DMS53 treated with DMSO at 0.1 percent for 48 hours (cell line): ENCODE data around the gene MTHFSD.

ENCODE experiments used
- DNase-seq: peaks from one replicate; lab custom pipeline; 2025; ENCODE audit not compliant: unreplicated experiment; lab: John Stamatoyannopoulos, UW

Gene MTHFSD

DNA sequence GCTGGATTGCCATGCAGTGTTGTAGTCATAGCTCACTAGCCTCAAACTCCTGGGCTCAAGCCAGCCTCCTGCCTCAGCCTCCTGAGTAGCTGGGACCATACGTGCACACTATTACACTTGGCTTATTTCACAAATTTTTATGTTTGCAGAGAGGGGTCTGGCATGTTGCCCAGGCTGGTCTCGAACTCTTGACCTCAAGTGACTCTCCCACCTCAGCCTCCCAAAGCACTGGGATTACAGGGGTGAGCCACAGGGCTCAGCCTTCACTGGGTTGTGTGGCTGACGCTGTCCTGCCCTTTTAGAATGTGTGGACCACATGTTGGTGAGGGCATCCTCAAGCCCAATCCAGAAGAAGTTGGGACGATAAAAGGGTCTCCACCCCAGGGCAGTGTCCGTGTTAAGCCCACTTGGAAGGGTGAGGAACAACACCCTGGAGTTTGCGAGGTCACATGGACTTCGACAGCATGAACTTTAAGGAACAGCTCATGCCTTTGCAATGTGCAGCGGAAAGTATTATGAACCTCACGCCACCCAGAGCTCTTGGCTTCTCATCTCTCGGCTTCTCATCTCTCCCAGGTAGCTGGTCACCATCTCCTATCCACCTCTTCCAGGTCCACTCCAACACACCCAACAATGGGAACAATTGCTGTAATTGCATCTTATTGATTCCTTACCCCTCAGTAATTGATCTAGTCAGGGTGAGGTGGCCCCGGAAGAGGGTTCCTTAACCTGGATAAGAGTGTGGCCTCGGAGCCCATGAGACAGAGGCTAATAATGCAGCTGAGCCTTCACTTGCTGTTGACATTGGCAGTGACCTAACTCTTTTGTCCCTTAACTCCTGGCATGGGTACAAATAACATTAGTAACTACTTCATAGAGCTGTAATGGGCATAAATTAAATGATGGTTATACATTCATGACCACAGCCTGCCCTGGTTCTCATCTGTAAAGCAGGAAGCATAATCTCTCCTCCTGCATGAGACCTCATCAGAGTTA lies 30.0 kb upstream of the MTHFSD start:
- no peak for DNase-seq

DNA sequence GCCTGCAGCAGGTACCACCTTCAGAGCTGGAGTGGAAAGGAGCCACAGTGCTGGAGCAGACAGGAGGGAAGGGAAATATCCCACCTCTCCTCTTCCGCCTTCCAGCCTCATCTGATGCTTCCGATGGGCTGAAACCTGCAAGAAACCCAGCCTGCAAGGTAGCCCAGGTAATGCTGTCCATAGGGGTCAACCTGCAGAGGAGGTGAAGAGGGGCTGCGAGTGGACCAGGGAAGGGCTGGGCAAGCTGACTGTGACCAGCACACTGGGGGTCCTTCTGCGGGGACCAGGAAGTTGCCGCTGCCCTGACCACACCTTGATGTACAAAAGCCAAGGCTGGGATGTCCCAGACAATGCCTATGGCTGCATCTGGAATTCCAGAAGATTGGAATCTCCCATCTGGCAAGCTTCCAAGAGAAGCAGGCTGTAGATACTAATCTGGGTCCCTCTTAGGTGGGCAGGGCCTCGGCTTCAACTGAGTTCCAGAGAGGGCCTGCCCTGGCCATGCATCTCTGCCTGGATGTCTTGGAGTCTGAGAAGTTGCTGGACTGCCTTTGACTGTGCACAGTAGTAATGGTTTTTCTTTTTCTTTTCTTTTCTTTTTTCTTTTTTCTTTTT lies 29.1 kb upstream of the MTHFSD start:
- DNase-seq = no peak

DNA sequence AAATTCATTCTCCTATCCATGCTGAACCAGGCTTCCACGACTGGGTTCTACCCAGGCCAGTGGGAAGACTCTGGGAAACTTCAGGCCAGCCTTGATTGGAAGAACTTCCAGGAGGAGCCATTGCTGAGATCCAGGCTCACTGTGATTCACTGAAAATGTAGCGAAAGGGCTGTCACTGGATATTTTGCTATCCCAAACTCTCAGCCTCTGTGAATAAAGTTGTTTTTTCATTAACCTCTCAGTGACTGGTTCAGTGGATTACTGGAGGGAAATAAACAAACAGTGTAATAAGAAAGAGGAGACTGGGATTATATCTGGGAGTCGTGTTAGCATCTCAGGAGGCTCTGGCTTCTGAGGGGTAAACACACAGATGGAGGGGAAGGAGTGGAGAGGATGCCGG lies 26.4 kb upstream of the MTHFSD start:
- DNase-seq = no peak

DNA sequence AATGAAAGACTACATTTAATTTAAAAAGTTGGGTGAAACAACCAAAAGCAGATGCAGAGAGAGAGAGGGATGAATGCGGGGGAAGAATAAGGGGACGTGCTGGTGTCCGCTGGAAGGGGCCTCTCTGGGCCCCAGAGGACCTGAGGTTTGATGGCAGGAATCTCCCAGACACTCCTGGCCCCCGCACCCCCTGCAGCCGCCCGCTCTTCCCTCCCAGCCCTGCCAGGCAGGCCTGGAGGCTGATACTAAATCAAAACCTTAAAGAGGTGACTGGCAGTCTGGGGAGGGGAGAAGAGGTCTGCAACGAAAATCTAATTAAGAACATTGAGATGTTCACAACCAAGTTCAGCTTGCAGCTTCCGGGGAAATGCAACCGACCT lies 25.7 kb upstream of the MTHFSD start:
- no peak for DNase-seq

DNA sequence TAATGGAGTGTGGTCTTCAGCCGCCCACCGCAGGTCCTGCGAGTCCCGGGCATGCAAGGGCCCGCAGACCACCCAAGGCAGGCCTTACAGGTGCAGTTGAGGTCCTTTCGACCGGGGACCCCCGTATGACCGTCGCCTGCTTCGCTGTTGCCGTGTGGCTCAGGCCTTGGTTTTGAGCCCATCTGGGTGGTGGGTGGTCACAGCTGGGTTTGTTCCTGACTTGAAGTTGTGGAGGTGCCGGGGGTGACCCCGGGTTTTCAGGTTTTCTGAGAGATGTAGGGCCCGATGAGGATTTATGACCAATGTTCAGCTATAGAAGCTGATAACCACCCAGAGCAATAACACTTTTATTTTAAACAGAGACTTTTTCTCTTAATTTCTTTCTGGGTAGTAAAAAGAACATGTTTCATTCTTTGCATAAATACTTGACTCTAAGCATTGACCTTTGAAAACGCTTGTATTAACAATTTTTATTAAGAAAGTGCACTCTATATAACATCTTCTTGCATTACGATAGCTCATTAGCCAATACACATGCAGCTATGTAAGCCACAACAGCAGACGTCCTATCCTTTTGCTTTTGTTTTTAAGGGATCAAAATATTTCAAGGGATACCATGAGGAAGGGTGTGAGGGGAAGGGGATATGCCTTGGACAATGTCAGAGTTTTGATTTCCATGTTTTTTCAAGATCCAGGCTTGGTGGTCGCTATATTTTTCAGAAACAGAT lies 25.2 kb upstream of the MTHFSD start:
- no peak for DNase-seq

DNA sequence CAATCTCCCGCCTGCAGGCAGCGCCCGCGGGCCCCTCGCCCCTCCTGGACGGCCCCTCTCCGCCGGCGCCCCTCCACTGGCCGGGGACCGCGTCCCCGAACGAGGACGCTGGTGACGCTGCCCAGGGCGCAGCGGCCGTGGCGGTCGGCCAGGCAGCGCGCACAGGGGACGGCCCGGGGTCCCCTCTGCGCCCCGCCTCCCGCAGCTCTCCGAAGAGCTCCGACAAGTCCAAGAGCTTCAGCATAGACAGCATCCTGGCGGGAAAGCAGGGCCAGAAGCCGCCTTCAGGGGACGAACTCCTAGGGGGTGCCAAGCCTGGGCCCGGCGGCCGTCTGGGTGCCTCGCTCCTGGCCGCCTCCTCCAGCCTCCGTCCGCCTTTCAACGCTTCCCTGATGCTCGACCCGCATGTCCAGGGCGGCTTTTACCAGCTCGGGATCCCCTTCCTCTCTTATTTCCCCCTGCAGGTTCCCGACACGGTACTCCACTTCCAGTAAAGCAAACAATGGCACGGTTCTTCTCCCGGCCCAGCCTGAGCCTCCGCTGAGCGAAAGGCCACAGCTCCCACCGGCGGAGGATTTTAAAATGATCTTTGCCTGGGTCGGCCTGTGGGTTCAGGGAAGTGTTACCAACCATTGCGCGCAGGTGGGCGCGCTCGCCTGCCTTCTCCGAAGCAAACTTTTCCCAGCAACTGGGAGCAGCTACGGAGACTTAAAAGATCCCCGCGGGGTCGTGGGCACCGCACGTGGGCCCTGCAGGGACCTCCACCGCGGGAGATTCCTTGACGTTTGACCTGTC lies 24.4 kb upstream of the MTHFSD start:
- DNase-seq = no peak

DNA sequence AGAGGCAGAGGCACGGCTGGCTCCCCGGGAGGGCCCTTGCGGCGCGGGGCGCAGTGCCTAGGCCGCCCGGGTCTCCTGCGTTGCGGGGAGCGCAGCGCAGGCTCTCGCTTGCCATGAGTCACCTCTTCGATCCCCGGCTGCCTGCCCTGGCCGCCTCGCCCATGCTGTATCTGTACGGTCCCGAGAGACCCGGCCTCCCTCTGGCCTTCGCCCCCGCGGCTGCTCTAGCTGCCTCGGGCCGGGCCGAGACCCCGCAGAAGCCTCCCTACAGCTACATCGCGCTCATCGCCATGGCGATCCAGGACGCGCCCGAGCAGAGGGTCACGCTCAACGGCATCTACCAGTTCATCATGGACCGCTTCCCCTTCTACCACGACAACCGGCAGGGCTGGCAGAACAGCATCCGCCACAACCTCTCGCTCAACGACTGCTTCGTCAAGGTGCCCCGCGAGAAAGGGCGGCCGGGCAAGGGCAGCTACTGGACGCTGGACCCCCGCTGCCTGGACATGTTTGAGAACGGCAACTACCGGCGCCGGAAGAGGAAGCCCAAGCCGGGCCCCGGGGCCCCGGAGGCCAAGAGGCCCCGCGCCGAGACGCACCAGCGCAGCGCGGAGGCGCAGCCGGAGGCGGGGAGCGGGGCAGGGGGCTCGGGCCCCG lies 23.7 kb upstream of the MTHFSD start:
- DNase-seq = no peak

DNA sequence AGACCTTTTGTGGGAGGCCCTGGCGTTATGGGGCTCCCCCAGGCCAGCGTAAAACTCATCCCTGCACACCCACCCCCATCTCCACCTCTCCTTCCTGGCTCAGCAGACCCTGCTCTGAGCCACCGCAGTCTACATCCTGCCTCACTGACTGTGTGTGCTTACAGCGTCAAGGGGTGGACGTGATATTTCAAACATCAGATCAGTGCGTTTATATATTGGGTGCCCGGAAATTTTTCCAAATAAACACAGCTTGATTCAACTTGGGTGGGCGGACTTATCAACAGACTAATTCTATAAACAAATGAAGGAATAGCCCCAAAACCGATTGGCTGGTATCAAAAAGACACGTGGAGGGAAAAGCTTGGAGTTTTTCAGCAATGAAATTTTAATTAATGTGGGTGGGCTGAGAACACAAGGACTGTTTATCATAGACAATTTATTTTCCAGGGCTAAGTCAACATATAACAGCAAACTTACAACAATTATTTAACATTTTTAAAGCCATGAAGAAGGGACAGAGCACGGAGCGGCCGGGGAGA lies 23.1 kb upstream of the MTHFSD start, which contains the start of gene FOXL1:
TSS of gene FOXL1 (plus strand) at position 489 of the 539 bp plus-strand sequence. CDS start 175 bp downstream, outside the sequence.
- DNase-seq = no peak

DNA sequence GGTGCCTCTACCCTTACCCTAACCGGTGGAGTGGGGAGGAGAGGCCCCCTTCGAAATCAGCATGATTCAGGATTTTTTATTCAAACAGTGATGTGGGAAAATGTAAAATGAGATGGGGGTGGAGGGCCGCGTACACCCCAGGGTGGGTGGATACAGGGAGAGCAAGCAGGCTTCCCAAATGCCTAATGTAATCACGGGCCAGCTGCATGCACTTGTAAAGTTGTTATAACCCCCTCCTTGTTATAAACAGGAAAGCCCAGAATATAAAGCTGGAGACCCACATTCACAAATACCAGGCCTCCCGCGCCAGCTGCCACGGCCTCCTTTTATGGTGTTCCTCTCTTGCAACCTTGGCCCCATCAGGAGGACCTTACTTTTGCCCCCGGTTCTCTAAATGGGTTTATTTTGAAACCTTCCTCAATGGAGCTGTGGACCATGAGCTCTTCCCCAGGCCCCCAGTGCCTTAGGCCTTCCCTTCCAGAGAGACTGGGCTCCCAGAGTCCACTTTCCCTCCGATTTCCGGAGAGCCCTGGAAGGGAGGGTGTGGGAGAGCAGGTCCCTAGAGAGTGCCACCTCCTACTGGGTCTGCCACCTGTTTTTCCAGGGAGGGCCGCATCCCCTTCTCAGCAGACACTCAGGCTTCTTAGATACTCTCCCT lies 22.4 kb upstream of the MTHFSD start:
- DNase-seq = no peak

DNA sequence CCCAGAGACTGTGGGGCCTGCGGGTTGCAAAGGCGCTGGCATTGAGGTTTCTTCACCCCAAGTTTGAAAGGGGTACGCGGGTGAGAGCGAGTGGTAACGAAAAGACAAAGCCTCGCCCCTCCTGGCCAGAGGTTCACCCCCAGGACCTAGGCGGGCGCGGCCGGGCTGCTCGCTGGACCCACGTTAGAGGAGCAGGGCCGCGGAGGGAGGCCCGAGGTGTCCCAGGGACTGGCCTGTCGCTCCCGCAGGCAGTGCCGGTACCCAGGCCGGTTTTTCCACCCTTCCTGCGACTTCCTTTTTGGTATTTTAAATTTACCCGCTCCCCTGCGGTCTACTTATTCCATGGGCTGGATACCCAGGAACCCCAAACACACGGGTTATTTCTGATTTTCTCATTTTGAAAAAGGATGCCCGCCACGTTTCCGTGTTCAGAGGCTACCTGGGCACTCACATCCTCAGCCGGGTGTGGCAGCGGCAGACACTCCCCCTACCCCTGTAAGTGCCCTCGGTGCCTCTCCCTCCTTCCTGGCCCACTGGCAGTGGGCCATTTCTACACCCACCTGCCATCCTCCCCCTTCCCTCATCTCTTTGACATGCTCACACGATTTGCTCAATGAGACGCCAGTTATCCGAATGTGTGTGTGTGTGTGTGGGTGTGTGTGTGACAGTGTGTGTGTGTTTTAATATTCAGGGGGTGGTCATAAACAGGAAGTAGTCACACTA lies 21.7 kb upstream of the MTHFSD start:
- no peak for DNase-seq

DNA sequence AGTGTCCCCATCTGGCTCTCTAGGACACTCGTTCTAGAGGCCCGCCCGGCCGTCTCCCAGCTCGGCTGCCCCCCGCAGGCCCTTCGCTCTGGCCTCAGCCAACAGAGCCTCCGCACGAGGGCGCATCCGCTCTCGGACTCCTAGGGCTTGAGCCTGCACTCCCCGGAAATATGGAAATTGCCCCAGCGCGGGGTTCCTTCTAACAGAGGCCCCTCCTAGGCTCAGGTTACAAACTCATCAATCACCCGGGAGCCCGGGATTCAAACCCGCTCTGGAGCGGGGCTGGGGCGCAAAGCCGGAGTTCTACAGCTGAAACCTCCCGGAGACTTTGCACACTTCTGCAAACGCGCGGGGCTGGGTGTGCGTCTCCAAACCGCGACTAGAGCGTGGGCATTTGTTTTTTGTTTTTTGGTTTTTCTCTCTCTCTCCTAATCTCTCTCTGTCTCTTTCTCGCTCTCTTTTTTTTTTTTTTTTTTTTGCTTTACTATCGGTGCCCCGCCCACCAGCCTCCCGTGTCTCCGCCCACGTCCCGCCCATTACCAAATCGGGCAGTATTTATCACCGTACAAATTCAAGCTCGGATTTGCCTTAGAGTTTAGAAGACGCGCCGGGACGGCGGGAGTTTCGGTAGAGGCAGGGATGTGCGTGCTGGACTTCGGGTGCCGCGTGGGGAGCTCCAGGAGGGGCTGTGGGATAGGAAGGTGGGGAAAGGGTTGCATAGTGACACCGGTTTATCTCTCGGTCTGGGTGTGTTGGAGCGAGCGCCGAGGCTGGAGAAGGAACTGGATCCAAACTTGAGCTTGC lies 20.9 kb upstream of the MTHFSD start:
- no peak for DNase-seq

GRCh38 chr16:86575095-86575685 lies 20.2 kb upstream of the MTHFSD start:
- no peak for DNase-seq

GRCh38 chr16:86574646-86575045 lies 19.6 kb upstream of the MTHFSD start:
- no peak for DNase-seq

DNA sequence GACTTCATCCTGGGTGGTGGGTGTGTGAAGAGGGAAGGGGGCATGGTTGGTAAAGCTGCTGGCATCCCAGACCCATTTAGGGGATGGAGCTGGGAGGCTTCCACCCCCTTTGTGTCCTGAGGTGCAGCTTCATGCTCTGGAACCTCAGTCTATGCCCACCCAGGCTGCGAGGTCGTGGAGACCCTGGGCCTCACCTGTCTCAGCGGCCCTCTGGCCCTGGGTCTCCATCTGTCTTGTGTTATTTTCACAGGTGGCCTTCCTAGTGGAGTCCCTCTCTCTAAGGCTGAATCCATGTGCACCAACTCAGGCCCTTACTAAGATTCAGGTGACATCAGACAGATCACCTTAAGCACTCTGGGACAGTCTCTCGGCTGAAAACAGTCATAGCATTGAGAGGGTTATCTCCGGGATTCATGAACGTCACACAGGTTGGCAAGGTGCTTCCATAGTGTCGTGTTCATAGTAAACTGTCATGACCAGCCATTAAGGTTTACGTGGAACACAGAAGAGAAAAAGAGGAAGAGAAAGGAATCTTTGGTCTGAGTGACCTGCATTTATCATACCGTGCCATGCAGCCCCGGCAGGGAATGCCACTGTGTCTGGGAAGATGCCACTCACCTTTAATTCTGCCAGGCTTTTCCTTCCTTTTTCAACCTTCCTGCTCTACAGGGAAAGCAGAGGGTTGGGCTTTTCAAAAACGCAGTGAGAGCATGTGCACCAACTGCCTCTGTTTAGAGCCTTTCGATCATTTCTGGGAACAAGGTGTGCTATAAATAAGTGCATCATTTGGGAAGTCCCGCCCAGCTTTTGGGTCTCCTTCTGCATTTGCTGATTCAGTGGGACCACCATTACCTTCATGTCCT lies 18.8 kb upstream of the MTHFSD start:
- DNase-seq = no peak

GRCh38 chr16:86573215-86573614 lies 18.2 kb upstream of the MTHFSD start:
- DNase-seq = no peak

GRCh38 chr16:86572606-86573005 lies 17.6 kb upstream of the MTHFSD start:
- DNase-seq = no peak

- DNase-seq = no peak
Observed at GRCh38 chr16:86572041-86572521, 17.0 kb upstream of the MTHFSD start.
